A549 (cell line): ENCODE data around the gene RGMA. TPM values are rescaled to one million over a fixed set of nuclear protein-coding genes. Genes with fewer than 3 reads are reported as not detected.

Experiments used
- ATAC-seq, 2 experiments: fragments of 200-7000 bp in 1 of 2; fragments of >200 bp in 1 of 2; cut with Nextera tagmentation in 1 of 2; cut with Tn5 transposase in 1 of 2; 3 replicates each; pipeline versions ENCODE4 v1.8.0 to v1.9.1; 2018 to 2020; ENCODE audit warnings: mild to moderate bottlenecking in 1 of 2, moderate library complexity in 1 of 2
- CTCF ChIA-PET: fragments of 300-600 bp; sonication (Branson Sonifier 250); formaldehyde crosslinking; extraction: SDS; loops from one replicate; lab custom pipeline; 2021; ENCODE audit warnings: antibody characterized with exemption, inconsistent platforms; lab: Yijun Ruan, JAX
- POLR2A ChIA-PET: fragments of 350-600 bp; formaldehyde crosslinking; extraction: SDS; loops from one replicate; lab custom pipeline; 2021; ENCODE audit warnings: antibody characterized with exemption, inconsistent platforms; lab: Yijun Ruan, JAX
- DNase-seq, 2 experiments: peaks; one replicate each; pipeline versions ENCODE4 v3.0.0 to v3.0.0-alpha.2; 2011 to 2016; ENCODE audit warnings: low read depth in 1 of 2, low spot score in 1 of 2
- FAIRE-seq: peaks from 2 replicates; lab custom pipeline; 2011; peaks lifted over from hg19 to GRCh38; lab: Jason Lieb, UNC
- H3K27ac ChIP-seq, 2 experiments: fragments of >200 bp; sonication (Bioruptor Twin); formaldehyde crosslinking; 3 replicates each; pipeline ENCODE4 v1.5.1; 2016 to 2017
- H3K4me1 ChIP-seq: fragments of >200 bp; sonication (Bioruptor Twin); formaldehyde crosslinking; 3 replicates; pipeline ENCODE4 v1.6.1; 2016
- H3K4me2 ChIP-seq: fragments of >200 bp; sonication (Bioruptor Twin); formaldehyde crosslinking; 3 replicates; pipeline ENCODE4 v1.6.1; 2016
- H3K4me3 ChIP-seq: fragments of >200 bp; sonication (Bioruptor Twin); formaldehyde crosslinking; 3 replicates; pipeline ENCODE4 v1.5.1; 2016
- H3K9me3 ChIP-seq: fragments of >200 bp; sonication (Bioruptor Twin); formaldehyde crosslinking; 3 replicates; pipeline ENCODE4 v1.6.1; 2016
- BCL3 ChIP-seq: fragments of >200 bp; sonication (Bioruptor Twin); formaldehyde crosslinking; IDR thresholded peaks from 3 replicates; pipeline ENCODE4 v1.6.1; 2016
- CBX2 ChIP-seq: fragments of 200-600 bp; sonication (generic); IDR thresholded peaks from 2 replicates; pipeline ENCODE4 v1.6.1; 2016; ENCODE audit warnings: low read depth, mild to moderate bottlenecking, borderline replicate concordance
- CHD4 ChIP-seq: fragments of 200-600 bp; sonication (generic); IDR thresholded peaks from 2 replicates; pipeline ENCODE4 v1.6.1; 2016; ENCODE audit warnings: antibody characterized with exemption, mild to moderate bottlenecking, borderline replicate concordance
- CTCF ChIP-seq: fragments of >200 bp; sonication (Bioruptor Twin); formaldehyde crosslinking; IDR thresholded peaks from 3 replicates; pipeline ENCODE4 v1.5.1; 2016
- E2F6 ChIP-seq: IDR thresholded peaks from 2 replicates; pipeline ENCODE4 v1.6.1; 2012; ENCODE audit warnings: low read depth, borderline replicate concordance
- EHMT2 ChIP-seq: fragments of 200-600 bp; sonication (generic); IDR thresholded peaks from 2 replicates; pipeline ENCODE4 v1.6.1; 2016; ENCODE audit warnings: antibody characterized with exemption, low read depth, mild to moderate bottlenecking, moderate library complexity
- ELK1 ChIP-seq: fragments of 150-350 bp; IDR thresholded peaks from 2 replicates; pipeline ENCODE4 v1.6.1; 2014; ENCODE audit warnings: low read depth, mild to moderate bottlenecking, low read length
- GATA3 ChIP-seq: IDR thresholded peaks from 2 replicates; pipeline ENCODE4 v1.6.1; 2012; ENCODE audit warnings: borderline replicate concordance
- HES2 ChIP-seq: fragments of >200 bp; sonication (Bioruptor Twin); formaldehyde crosslinking; IDR thresholded peaks from 2 replicates; pipeline ENCODE4 v1.6.1; 2016
- HMGXB4 ChIP-seq: fragments of 250-450 bp; sonication (Bioruptor Pico); IDR thresholded peaks from 2 replicates; pipeline ENCODE4 v1.5.0; 2021; ENCODE audit warnings: mild to moderate bottlenecking, moderate library complexity, borderline replicate concordance
- HOXB5 ChIP-seq: fragments of 250-450 bp; sonication (Bioruptor Pico); IDR thresholded peaks from 2 replicates; pipeline ENCODE4 v1.5.0; 2020; ENCODE audit warnings: mild to moderate bottlenecking, moderate library complexity
- JUN ChIP-seq, 2 experiments: fragments of >200 bp; sonication (Bioruptor Twin); formaldehyde crosslinking; IDR thresholded peaks; 2 replicates in 1 of 2; 3 replicates in 1 of 2; pipeline ENCODE4 v1.6.1; 2016 to 2017
- KDM1A ChIP-seq: fragments of 200-600 bp; sonication (generic); IDR thresholded peaks from 2 replicates; pipeline ENCODE4 v1.6.1; 2016; ENCODE audit warnings: low read depth, mild to moderate bottlenecking
- MAFK ChIP-seq: fragments of 450-650 bp; IDR thresholded peaks from 2 replicates; pipeline ENCODE4 v1.6.1; 2014; ENCODE audit not compliant: partially characterized antibody
- MAX ChIP-seq: IDR thresholded peaks from 2 replicates; pipeline ENCODE4 v1.6.1; 2012
- NFE2L2 ChIP-seq: fragments of 150-350 bp; conservative IDR thresholded peaks from 2 replicates; pipeline ENCODE4 v1.6.1; 2014; ENCODE audit warnings: low read length
- PHF8 ChIP-seq: fragments of 200-600 bp; sonication (generic); IDR thresholded peaks from 2 replicates; pipeline ENCODE4 v1.6.1; 2016; ENCODE audit warnings: low read depth, mild to moderate bottlenecking, antibody characterized with exemption, moderate library complexity, borderline replicate concordance
- POLR2A ChIP-seq: IDR thresholded peaks from 2 replicates; pipeline ENCODE4 v1.6.1; 2012; ENCODE audit warnings: mild to moderate bottlenecking, low read length
- POLR2AphosphoS2 ChIP-seq: conservative IDR thresholded peaks from 2 replicates; pipeline ENCODE4 v1.6.1; 2012; ENCODE audit warnings: low read length, improper control_type of control experiment, inconsistent platforms
- RAD21 ChIP-seq, 2 experiments: fragments of >200 bp in 1 of 2; sonication (Bioruptor Twin) in 1 of 2; formaldehyde crosslinking in 1 of 2; IDR thresholded peaks in 1 of 2; conservative IDR thresholded peaks in 1 of 2; 2 replicates in 1 of 2; 3 replicates in 1 of 2; pipeline ENCODE4 v1.6.1; 2012 to 2018; ENCODE audit warnings: inconsistent platforms in 1 of 2
- SREBF2 ChIP-seq: fragments of 450-650 bp; IDR thresholded peaks from 2 replicates; pipeline ENCODE4 v1.6.1; 2014; ENCODE audit warnings: mild to moderate bottlenecking, moderate library complexity
- TFCP2L1 ChIP-seq: fragments of 250-450 bp; sonication (Bioruptor Pico); IDR thresholded peaks from 2 replicates; pipeline ENCODE4 v1.5.0; 2021; ENCODE audit warnings: mild to moderate bottlenecking
- USF2 ChIP-seq: fragments of 450-650 bp; IDR thresholded peaks from 2 replicates; pipeline ENCODE4 v1.6.1; 2014; ENCODE audit warnings: antibody characterized with exemption
- ZNF302 ChIP-seq: fragments of 250-450 bp; sonication (Bioruptor Pico); IDR thresholded peaks from 2 replicates; pipeline ENCODE4 v1.9.0; 2021; ENCODE audit warnings: inconsistent platforms, mild to moderate bottlenecking, moderate library complexity
- WGBS: methylation state at CpG from one replicate; pipeline ENCODE4 v1.1.6; 2017; ENCODE audit errors: missing lambda C conversion rate; 5-methylcytosine and 5-hydroxymethylcytosine counted together
- polyA plus RNA-seq, 4 experiments: library from polyadenylated mRNA; depleted of rRNA in 3 of 4; stranded (reverse); fragments of >200 nt; fragmentation: RNase III in 1 of 4; extraction: RNeasy Plus Mini Kit Qiagen cat#74134 plus additional on column Dnase treatment in 1 of 4; gene quantifications; 2 replicates in 3 of 4; 3 replicates in 1 of 4; pipeline ENCODE4 v1.2.3, GENCODE V29; 2011 to 2017

The RGMA gene
- polyA plus RNA-seq, 2 of the 4 experiments (the other 2 are of a cell fraction), result 0.22 TPM; not detected in 1

GRCh38 chr15:93072411-93073394, 16.3 kb downstream of the RGMA start:
- Histone ChIP-seq H3K4me2 (peak overlapping the region; percentile 100), H3K4me3 (peak overlapping the region; percentile 54), H3K27ac (peak overlapping the region in 1 of 2 experiments; percentile 35; a peak in 2 of 6 replicates), H3K4me1 (peaks cover 10% of the 10 kb centered on the region)
- DNase-seq, result peak; percentile 53 to 67
- POLR2A ChIA-PET, result no interaction called here
- no peak for FAIRE-seq
- peak; percentile 64 to 85 for ATAC-seq
- CTCF ChIA-PET, result interaction anchor here (1.0 to 2.7 kb wide), 3 partner anchors 15 to 35 kb away, joined by 3 to 14 read pairs (median 12); no protein-coding TSS in a partner anchor
- no peak for TF ChIP-seq TFCP2L1
- peak; percentile 82; the same call in 1 of the 2 replicates for TF ChIP-seq HOXB5
- no peak for TF ChIP-seq ELK1
- no peak for TF ChIP-seq SREBF2
- peak; percentile 33; the same call in 1 of the 2 replicates for TF ChIP-seq E2F6
- TF ChIP-seq, all 56 proteins: peak for 2
- WGBS, result 2% methylated on average over 54 of the region's 96 CpGs
- no peaks in the 10 kb centered on the region for H3K9me3 ChIP-seq

- no peak for DNase-seq
- H3K9me3 ChIP-seq, result no peaks in the 10 kb centered on the region
- TF ChIP-seq BCL3 (no peak), POLR2A (no peak), HMGXB4 (CRISPR knock-in tag) (no peak), POLR2AphosphoS2 (no peak), NFE2L2 (no peak), RAD21 (conservative IDR thresholded peaks at IDR 0.05 in 1 of 2, IDR thresholded peaks at IDR 0.05 in 1 of 2) (no peak), CBX2 (no peak), JUN (IDR thresholded peaks at IDR 0.05) (no peak), PHF8 (no peak), CTCF (no peak), EHMT2 (no peak), ZNF302 (CRISPR knock-in tag) (no peak), USF2 (no peak), MAX (no peak), GATA3 (no peak), KDM1A (no peak), HES2 (no peak), MAFK (no peak), CHD4 (no peak)
- WGBS, result 3% methylated on average over 10 of the region's 10 CpGs
- H3K4me3 ChIP-seq, result peak overlapping the region; percentile 54
- ChIA-PET POLR2A (no interaction called here), CTCF (interaction anchor here (1.3 to 2.7 kb wide), 2 partner anchors 16 to 37 kb away, joined by 3 to 14 read pairs; no protein-coding TSS in a partner anchor)
- ATAC-seq, result no peak
- FAIRE-seq, result no peak
- peaks cover 10% of the 10 kb centered on the region for H3K4me1 ChIP-seq
- peak overlapping the region in 1 of 2 experiments; percentile 35; a peak in 1 of 6 replicates for H3K27ac ChIP-seq
- peak overlapping the region; percentile 100 for H3K4me2 ChIP-seq
Measured at GRCh38 chr15:93072011-93072410, 17.0 kb downstream of the RGMA start.
